ENCODE data around the gene KIRREL3. TPM values are rescaled to one million over a fixed set of nuclear protein-coding genes. Genes with fewer than 3 reads are reported as not detected.

Gene KIRREL3
- total RNA-seq, 1 experiment from 2014 or later: 0.06 TPM

DNA sequence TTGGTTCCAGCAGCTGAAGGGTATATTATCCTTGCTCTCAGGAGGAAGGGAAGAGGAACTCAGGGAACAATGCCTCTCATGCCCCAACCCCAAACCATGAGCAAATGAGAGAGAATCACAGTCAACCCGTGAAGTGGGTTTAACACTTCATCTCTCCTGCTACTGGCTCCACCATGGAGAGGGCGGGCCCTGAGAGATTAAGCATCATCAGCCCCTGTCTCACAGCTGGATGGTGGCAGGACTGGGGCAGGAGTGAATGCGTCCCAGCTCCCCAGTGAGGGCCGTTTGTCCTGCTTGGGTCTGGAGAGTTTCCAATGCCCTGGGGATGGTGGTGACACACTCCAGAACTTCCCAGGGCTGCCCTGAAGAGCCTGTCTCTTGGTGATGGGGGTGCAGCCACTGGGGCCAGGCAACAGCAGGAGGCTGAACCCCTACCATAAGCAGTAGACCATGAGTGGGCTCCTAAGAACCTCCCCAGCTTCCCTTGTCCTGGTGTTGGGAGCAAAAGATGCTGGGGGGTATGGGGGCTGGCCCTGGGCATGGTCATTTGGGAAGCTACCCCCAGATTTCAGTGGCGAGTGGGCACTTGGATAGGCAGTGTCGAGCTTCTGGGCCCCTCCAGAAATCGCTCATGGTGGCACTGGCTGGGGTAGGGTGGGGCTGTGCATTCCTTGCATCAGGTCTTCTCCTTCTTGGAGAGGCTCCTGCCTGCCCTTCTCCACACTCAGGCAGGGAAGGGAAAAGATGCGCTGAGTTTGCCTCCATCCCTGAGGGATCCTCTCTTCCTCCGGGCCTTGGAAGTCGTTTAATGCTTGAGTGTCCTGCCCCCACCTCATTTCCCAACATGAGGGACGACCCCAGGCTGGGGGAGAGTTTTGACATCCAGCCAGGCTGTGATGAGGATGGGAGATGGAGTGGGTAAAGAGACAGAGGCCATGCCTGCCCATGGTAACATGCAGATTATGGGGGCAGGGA lies 487.5 kb downstream of the KIRREL3 start:
- Histone ChIP-seq H3K4me1 (no peaks in the 10 kb centered on the region), H3K36me3 (no peaks in the 10 kb centered on the region), H3K4me3 (no peak overlapping the region), H3K27ac (no peak overlapping the region), H3K9me3 (replicated peaks) (no peaks in the 10 kb centered on the region), H3K27me3 (no peaks in the 10 kb centered on the region)
- DNase-seq: no peak

DNA sequence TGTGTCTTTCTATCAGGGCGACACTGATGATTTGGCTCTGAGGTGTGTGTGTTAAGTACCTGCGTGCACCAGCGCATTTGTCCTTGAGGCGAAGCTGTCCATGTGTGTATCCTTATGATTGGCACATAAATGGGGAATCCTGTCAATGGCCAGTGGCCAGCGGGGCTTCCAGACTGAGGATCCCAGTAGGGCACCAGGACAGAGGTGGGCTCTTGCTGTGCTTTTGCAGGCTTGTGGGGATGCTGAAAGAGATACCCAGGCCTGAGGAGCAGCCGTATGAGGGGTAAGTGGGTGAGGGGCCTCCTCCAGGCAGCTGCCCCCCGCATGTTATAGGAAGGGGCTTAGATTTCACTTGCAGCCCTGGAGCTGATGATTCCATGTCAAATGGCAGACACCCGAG lies 488.3 kb downstream of the KIRREL3 start:
- no peak overlapping the region for H3K4me3 ChIP-seq
- no peaks in the 10 kb centered on the region for H3K4me1 ChIP-seq
- no peaks in the 10 kb centered on the region for H3K9me3 ChIP-seq (replicated peaks)
- no peaks in the 10 kb centered on the region for H3K27me3 ChIP-seq
- no peak for DNase-seq
- H3K27ac ChIP-seq: no peak overlapping the region
- H3K36me3 ChIP-seq: no peaks in the 10 kb centered on the region

DNA sequence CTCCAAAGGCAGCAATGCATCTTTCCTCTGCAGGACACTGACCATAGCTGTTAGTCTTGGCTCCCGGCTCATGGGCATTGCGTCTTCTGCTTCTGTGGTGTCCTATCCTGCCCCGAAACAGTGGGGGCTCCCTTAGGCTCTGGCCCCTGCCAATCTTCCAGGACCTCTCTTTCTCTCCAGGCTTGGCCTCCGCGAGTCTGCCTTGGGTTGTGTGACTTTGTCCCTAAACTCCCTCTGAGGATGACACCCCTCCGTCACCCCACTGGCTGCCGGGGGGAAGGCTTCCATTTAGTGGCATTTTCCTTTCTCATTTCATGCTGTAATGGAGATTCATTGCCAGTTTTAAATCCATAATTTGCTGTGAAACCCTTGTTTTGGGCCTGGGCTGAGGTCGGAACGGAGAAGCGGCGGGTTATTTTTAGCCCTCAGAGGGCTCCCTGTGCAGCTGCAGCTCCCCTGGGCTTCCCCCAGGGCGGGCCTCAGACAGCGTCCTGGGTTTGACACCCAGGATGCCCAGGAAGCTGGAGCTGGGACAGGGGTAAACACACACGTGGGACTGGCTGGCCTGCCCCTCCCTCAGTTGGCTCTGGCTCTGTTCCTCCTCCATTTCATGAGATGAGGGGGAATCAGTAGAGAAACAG lies 489.0 kb downstream of the KIRREL3 start:
- H3K27me3 ChIP-seq: no peaks in the 10 kb centered on the region
- DNase-seq: no peak
- H3K36me3 ChIP-seq: no peaks in the 10 kb centered on the region
- H3K4me3 ChIP-seq: no peak overlapping the region
- H3K4me1 ChIP-seq: no peaks in the 10 kb centered on the region
- no peak overlapping the region for H3K27ac ChIP-seq
- H3K9me3 ChIP-seq (replicated peaks): no peaks in the 10 kb centered on the region

DNA sequence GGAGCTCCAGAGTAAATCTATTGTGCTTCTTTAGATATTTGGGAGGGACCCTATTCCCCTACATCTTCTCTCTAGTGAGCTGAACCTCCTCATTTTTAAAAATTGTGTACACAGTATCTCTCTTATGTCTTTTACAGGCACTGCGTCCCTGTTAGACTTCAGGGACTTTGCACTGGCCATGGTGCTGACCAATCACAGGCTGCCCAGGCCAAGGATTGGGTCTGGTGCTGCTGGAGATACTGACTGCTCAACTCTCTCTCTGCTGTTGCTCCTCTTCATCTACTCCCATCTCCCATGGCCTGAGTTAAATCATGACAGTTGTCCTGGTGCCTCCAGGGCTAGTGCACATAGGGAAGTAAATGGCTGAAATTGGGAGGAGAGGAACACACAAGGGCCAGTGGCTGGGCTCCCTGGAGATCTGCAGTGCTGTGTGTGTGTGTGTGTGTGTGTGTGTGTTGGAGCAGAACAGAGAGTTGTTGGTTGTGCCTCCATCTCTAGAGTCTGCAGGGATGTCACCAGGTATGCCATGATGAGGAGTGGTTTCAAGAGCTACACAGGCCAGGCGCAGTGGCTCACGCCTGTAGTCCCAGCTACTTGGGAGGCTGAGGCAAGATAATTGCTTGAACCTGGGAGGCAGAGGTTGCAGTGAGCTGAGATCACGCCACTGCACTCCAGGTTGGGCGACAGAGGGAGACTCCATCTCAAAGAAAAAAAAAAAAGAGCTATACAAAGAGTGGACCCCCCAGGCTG lies 489.8 kb downstream of the KIRREL3 start:
- DNase-seq: peak in 1 of 2 experiments; percentile 10
- no peaks in the 10 kb centered on the region for H3K36me3 ChIP-seq
- no peak overlapping the region for H3K4me3 ChIP-seq
- H3K9me3 ChIP-seq (replicated peaks): no peaks in the 10 kb centered on the region
- H3K27me3 ChIP-seq: no peaks in the 10 kb centered on the region
- no peaks in the 10 kb centered on the region for H3K4me1 ChIP-seq
- no peak overlapping the region for H3K27ac ChIP-seq

DNA sequence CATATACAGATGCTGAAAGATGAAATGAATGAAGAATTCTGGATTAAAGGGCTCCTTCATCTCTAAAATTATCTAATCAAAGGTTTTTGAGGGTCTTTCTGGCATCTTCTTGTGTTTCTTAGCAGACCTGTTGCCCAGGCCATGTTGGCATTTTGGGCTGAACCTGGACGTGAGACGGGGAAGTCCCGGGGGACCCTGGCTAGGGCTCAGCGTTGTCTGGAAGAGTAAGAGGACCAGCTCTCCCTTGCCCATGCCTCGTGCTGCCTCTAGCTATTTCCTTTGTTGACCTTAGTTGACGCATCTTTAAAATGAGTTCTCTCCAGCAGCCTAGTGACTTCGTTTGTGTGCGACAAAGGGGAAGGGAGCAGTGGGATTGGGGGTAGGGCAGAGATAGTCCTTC lies 492.9 kb downstream of the KIRREL3 start:
- Histone ChIP-seq H3K4me3 (no peak overlapping the region), H3K4me1 (no peaks in the 10 kb centered on the region), H3K9me3 (replicated peaks) (no peaks in the 10 kb centered on the region), H3K36me3 (no peaks in the 10 kb centered on the region), H3K27ac (no peak overlapping the region), H3K27me3 (no peaks in the 10 kb centered on the region)
- no peak for DNase-seq

DNA sequence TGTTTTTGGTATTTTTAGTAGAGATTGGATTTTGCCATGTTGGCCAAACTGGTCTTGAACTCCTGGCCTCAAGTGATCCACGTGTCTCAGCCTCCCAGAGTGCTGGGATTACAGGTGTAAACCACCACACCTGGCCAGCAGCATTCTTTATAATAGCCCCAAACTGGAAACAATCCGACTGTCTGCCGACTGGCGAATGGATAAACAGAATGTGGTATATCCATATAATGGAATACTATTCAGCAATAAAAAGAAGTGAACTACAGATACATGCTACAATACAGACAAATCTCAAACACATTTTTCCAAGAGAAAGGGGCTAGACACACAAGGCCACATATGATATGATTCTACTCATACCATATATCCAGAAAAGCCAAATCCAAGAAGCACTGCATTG lies 493.8 kb downstream of the KIRREL3 start:
- no peak for DNase-seq
- H3K27ac ChIP-seq: no peak overlapping the region
- H3K27me3 ChIP-seq: no peaks in the 10 kb centered on the region

DNA sequence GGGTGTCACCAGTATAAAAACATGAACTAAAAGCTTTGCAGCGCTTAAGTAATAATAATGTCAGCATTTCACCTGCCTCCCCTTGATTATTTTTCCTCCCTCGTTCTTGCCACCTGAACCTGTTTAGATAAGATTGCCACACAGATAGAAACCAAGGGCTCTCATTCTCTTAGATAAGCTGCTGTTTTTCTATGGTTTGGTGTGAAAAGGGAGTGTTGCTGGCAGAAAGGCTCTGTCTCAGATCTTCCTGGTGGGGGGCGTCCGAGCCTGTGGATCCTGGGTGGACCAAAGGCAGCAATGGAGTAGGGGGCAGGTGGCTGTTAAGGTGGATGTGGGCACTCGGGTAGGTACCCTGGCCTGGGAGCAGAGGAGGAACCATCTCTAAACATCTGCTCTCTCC lies 497.6 kb downstream of the KIRREL3 start:
- no peak overlapping the region for H3K27ac ChIP-seq
- H3K4me1 ChIP-seq: no peaks in the 10 kb centered on the region
- H3K27me3 ChIP-seq: no peaks in the 10 kb centered on the region
- no peak overlapping the region for H3K4me3 ChIP-seq
- DNase-seq: no peak
- no peaks in the 10 kb centered on the region for H3K9me3 ChIP-seq (replicated peaks)
- H3K36me3 ChIP-seq: no peaks in the 10 kb centered on the region

More for the DNA sequence above, 493.8 kb downstream of the KIRREL3 start:
- no peak overlapping the region for H3K4me3 ChIP-seq
- H3K9me3 ChIP-seq (replicated peaks): no peaks in the 10 kb centered on the region
- no peaks in the 10 kb centered on the region for H3K4me1 ChIP-seq
- H3K36me3 ChIP-seq: no peaks in the 10 kb centered on the region

DNA sequence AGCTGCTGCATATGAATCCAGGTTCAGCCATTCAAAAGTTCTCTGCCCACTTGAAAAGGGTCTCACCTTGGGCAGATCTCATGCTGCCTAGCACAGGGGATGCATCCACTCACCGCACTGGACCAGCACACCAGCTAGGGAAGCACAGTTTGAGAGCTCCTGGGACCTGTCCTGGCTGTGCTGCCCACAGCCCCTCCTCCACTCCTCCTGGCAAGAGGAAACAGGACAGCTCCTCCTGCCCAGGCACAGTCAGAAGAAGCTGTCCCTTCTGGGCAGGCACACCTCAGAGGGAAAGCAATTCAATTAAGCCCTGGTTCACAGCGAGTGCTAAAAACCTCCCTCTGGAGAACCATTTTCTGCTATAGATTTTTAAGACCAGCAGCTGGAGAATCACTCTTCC lies 498.4 kb downstream of the KIRREL3 start:
- no peaks in the 10 kb centered on the region for H3K36me3 ChIP-seq
- no peak overlapping the region for H3K4me3 ChIP-seq
- no peaks in the 10 kb centered on the region for H3K4me1 ChIP-seq
- H3K9me3 ChIP-seq (replicated peaks): no peaks in the 10 kb centered on the region
- no peak overlapping the region for H3K27ac ChIP-seq
- no peaks in the 10 kb centered on the region for H3K27me3 ChIP-seq
- DNase-seq: no peak

DNA sequence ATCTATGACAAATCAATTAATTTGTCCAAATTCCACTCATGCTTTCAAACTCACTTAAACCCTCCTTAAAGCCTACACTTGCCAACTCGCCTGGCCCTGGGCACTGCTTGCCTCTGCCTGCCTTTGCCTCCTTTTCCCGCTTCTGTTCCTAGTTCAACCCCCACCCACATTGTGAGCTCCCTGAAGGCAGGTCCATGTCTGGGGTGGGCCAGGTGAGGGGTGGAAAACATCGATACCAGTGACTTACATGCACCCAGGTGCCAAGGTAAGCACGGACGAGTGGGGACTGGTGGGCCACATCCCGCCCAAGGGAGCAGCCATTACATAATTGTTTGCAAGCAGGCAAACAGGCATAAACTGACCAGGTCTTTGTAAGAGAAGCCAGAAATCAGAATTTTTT lies 498.9 kb downstream of the KIRREL3 start:
- DNase-seq: no peak
- Histone ChIP-seq H3K27ac (no peak overlapping the region), H3K9me3 (replicated peaks) (no peaks in the 10 kb centered on the region), H3K4me3 (no peak overlapping the region), H3K4me1 (no peaks in the 10 kb centered on the region), H3K27me3 (no peaks in the 10 kb centered on the region), H3K36me3 (no peaks in the 10 kb centered on the region)

DNA sequence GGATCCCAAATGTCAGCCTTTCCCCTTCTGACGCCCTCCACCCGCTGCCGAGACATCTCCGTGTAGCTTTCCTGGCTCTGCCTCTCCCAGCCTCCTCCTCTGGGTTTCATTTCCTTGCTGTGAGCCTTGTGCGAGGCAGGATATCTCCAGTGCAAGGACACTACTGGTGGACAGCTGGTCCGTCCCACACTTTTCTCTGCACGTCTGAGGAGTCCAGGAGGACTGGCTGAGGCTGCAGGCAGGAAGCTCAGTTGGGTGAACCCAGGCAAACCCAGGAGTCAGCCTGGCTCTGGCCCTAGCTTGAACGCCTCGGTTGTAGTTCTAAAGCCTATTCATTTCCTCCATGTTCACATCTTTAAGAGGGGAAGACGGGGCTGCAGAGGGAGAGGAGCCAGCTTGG lies 499.6 kb downstream of the KIRREL3 start:
- DNase-seq: no peak
- Histone ChIP-seq H3K27me3 (no peaks in the 10 kb centered on the region), H3K27ac (no peak overlapping the region), H3K4me3 (no peak overlapping the region), H3K9me3 (replicated peaks) (no peaks in the 10 kb centered on the region), H3K4me1 (no peaks in the 10 kb centered on the region), H3K36me3 (no peaks in the 10 kb centered on the region)

DNA sequence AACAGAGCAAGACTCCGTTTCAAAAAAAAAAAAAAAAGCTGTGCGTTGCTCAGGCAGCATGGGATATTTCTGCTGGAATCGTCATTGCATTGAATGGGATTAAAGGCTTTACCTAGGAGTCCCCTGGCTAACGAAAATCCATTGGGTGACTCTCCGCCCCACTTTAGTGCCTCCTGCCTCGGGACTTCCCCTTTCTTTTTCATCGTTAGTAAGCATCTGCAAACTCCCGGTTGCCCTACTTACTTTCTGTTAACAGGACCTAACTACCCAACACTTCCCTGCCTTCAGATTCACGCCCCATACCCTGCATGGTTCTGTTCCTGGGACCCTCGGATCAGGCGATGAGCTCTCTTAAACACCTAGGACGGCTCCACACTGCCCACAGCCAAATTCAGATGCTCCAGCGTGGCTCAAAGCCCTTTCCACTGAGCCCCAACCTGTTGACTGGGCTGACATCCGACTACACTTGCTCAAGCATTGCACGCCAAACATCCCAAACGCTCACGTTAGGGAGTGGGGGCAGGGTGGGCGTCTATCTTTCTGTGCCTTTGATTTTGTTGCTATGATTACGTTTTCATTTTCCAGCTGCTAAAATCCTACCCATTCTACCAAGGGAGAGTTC lies 501.3 kb downstream of the KIRREL3 start:
- H3K27me3 ChIP-seq: no peaks in the 10 kb centered on the region
- H3K36me3 ChIP-seq: no peaks in the 10 kb centered on the region
- no peaks in the 10 kb centered on the region for H3K4me1 ChIP-seq
- DNase-seq: no peak
- no peak overlapping the region for H3K27ac ChIP-seq
- no peaks in the 10 kb centered on the region for H3K9me3 ChIP-seq (replicated peaks)
- no peak overlapping the region for H3K4me3 ChIP-seq

DNA sequence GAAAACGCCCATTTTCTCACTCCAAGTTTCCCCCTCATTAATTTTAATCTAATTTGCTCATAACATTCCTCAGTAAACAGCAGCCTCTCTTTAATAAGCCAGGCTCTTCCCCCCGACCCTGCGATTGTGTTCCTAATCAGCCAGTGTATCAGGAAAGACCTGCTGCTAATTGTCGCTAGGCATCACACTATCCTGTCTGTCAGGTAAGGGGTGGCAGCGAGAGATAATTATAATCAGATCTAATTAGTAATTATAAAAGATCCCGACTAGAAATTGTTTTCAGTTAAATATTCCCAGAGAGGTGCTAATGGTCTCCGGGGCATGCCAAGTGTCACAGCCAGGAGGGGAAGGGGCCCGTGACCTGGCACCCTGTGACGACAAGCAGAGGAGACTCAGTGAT lies 502.3 kb downstream of the KIRREL3 start:
- no peak overlapping the region for H3K27ac ChIP-seq
- DNase-seq: no peak
- no peaks in the 10 kb centered on the region for H3K36me3 ChIP-seq
- H3K4me1 ChIP-seq: no peaks in the 10 kb centered on the region
- no peak overlapping the region for H3K4me3 ChIP-seq
- no peaks in the 10 kb centered on the region for H3K27me3 ChIP-seq
- no peaks in the 10 kb centered on the region for H3K9me3 ChIP-seq (replicated peaks)

DNA sequence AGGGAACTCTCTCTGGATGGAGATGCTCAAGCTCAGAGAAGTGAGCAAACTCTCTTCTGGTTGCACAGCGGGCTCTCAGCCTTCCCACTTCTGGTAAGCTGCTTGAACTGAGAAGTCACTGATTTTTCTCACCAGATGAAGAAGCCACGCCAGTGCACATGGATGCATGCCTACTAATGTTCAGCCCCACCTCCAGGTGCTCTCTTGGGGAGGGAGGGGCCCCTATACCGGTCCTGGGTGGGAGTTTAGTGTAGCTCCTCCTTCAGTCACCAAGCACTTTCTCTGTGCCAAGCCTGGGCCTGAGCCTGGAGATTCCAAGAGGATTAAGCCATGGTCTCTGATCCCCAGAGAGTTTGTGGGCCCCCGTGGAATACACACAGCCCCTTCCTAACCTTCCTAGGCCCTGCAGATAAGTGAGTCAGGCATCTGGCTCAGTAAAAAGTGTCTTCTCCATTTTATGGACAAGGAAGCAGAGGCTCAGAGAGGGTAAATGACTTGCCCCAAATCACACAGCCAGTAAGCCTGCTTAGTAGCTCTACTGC lies 502.9 kb downstream of the KIRREL3 start:
- H3K36me3 ChIP-seq: no peaks in the 10 kb centered on the region
- no peaks in the 10 kb centered on the region for H3K27me3 ChIP-seq
- H3K9me3 ChIP-seq (replicated peaks): no peaks in the 10 kb centered on the region
- no peaks in the 10 kb centered on the region for H3K4me1 ChIP-seq
- no peak overlapping the region for H3K4me3 ChIP-seq
- no peak for DNase-seq
- H3K27ac ChIP-seq: no peak overlapping the region

DNA sequence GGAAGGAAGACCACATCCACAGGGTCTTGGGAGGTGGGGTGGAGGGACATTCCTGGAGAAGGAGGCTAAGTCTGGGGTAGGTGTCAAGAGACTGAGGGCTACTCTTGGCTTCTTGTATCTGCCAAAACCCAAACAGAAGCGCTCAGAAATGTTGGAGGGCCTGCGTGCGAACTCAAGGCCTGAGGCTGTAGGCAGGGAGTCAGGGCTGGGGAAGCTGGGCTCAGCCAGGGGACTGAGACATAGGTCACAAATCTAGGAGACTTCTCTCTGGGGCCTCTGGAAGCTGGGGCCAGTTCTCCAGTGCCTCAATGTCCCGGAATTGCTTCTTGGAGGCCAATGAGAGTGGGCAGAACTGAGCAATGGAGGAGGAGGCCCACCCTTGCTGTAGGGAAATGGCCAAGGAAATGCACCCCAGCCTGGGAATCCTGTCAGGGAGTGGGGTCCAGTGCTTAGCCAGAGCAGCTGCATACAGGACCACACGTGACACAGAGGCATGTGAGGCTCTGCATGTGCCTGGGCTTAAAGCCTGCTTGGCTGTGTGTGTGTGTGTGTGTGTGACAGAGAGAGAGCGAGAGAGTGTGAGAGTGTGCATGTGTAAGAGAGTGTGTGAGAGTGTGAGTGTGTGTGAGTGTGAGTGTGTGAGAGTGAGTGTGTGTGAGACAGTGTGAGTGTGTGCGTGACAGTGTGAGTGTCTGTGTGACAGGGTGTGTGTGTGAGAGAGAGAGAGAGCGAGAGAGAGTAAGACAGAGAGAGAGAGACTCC lies 503.8 kb downstream of the KIRREL3 start:
- Histone ChIP-seq H3K4me1 (no peaks in the 10 kb centered on the region), H3K4me3 (no peak overlapping the region), H3K27me3 (no peaks in the 10 kb centered on the region), H3K36me3 (no peaks in the 10 kb centered on the region), H3K9me3 (replicated peaks) (no peaks in the 10 kb centered on the region), H3K27ac (no peak overlapping the region)
- peak in 1 of 2 experiments; percentile 44 for DNase-seq
